ENCODE results near the gene OGT. TPM values are rescaled to one million over a fixed set of nuclear protein-coding genes. Genes with fewer than 3 reads are reported as not detected.

OGT gene
- total RNA-seq, 1 donor from 2014 or later, result 138 TPM

- TF ChIP-seq CTCF (IDR thresholded peaks at IDR 0.05), result no peak
- H3K27ac Mint-ChIP-seq (ENCODE audit: unreplicated experiment), result no peak overlapping the region
- H3K4me1 Mint-ChIP-seq (ENCODE audit: low read depth), result peaks cover 31% of the 10 kb centered on the region
- H3K36me3 Mint-ChIP-seq (ENCODE audit: low read depth), result peaks cover 11% of the 10 kb centered on the region
- H3K9me3 Mint-ChIP-seq (ENCODE audit: low read depth), result peaks cover 3% of the 10 kb centered on the region
- H3K4me3 Mint-ChIP-seq (ENCODE audit: unreplicated experiment), result no peak overlapping the region
- no peaks in the 10 kb centered on the region for H3K27me3 Mint-ChIP-seq (ENCODE audit: low read depth)
- no peak for DNase-seq (ENCODE audit: low spot score)
These were observed 14.0 kb downstream of the OGT start for GRCh38 chrX:71546879-71547278.

GRCh38 chrX:71547339-71547738, 14.4 kb downstream of the OGT start:
- peaks cover 11% of the 10 kb centered on the region for H3K36me3 Mint-ChIP-seq (ENCODE audit: low read depth)
- peaks cover 3% of the 10 kb centered on the region for H3K9me3 Mint-ChIP-seq (ENCODE audit: low read depth)

GRCh38 chrX:71549986-71550385, 17.1 kb downstream of the OGT start:
- no peaks in the 10 kb centered on the region for H3K27me3 Mint-ChIP-seq (ENCODE audit: low read depth)
- H3K4me1 Mint-ChIP-seq (ENCODE audit: low read depth), result peaks cover 6% of the 10 kb centered on the region
- peaks cover 11% of the 10 kb centered on the region for H3K36me3 Mint-ChIP-seq (ENCODE audit: low read depth)
- no peak for TF ChIP-seq CTCF (IDR thresholded peaks at IDR 0.05)
- peaks cover 3% of the 10 kb centered on the region for H3K9me3 Mint-ChIP-seq (ENCODE audit: low read depth)
- no peak overlapping the region for H3K27ac Mint-ChIP-seq (ENCODE audit: unreplicated experiment)
- no peak overlapping the region for H3K4me3 Mint-ChIP-seq (ENCODE audit: unreplicated experiment)
- DNase-seq (ENCODE audit: low spot score), result no peak

More at GRCh38 chrX:71547339-71547738, 14.4 kb downstream of the OGT start:
- Mint-ChIP-seq H3K4me1 (ENCODE audit: low read depth) (peaks cover 27% of the 10 kb centered on the region), H3K27me3 (ENCODE audit: low read depth) (no peaks in the 10 kb centered on the region), H3K4me3 (ENCODE audit: unreplicated experiment) (no peak overlapping the region), H3K27ac (ENCODE audit: unreplicated experiment) (no peak overlapping the region)
- no peak for TF ChIP-seq CTCF (IDR thresholded peaks at IDR 0.05)
- DNase-seq (ENCODE audit: low spot score), result no peak

GRCh38 chrX:71550578-71550977, 17.7 kb downstream of the OGT start:
- H3K9me3 Mint-ChIP-seq (ENCODE audit: low read depth), result peaks cover 3% of the 10 kb centered on the region
- peaks cover 4% of the 10 kb centered on the region for H3K4me1 Mint-ChIP-seq (ENCODE audit: low read depth)
- H3K27ac Mint-ChIP-seq (ENCODE audit: unreplicated experiment), result no peak overlapping the region
- no peaks in the 10 kb centered on the region for H3K27me3 Mint-ChIP-seq (ENCODE audit: low read depth)
- no peak for TF ChIP-seq CTCF (IDR thresholded peaks at IDR 0.05)
- H3K4me3 Mint-ChIP-seq (ENCODE audit: unreplicated experiment), result no peak overlapping the region
- DNase-seq (ENCODE audit: low spot score), result no peak
- peaks cover 13% of the 10 kb centered on the region for H3K36me3 Mint-ChIP-seq (ENCODE audit: low read depth)

GRCh38 chrX:71556036-71556435, 23.1 kb downstream of the OGT start:
- Mint-ChIP-seq H3K4me3 (ENCODE audit: unreplicated experiment) (no peak overlapping the region), H3K9me3 (ENCODE audit: low read depth) (no peaks in the 10 kb centered on the region), H3K4me1 (ENCODE audit: low read depth) (peaks cover 4% of the 10 kb centered on the region), H3K36me3 (ENCODE audit: low read depth) (peaks cover 19% of the 10 kb centered on the region), H3K27ac (ENCODE audit: unreplicated experiment) (peak overlapping the region; percentile 42), H3K27me3 (ENCODE audit: low read depth) (no peaks in the 10 kb centered on the region)
- no peak for DNase-seq (ENCODE audit: low spot score)
- TF ChIP-seq CTCF (IDR thresholded peaks at IDR 0.05), result no peak

Data from chondrocyte (in vitro differentiated cells).